NCI-H774 (cell line): ENCODE measurements around the gene BZW1.

Source experiments
- DNase-seq: peaks from one replicate; lab custom pipeline; 2025; lab: John Stamatoyannopoulos, UW

The BZW1 gene

GRCh38 chr2:200811333-200812121, at the start of gene BZW1:
Gene BZW1 (plus strand): TSS chr2:200811910. CDS start chr2:200813218, 1,308 bp downstream.
- peak; percentile 94 for DNase-seq

- no peak for DNase-seq
Measured at GRCh38 chr2:200762127-200762526, 49.6 kb upstream of the BZW1 start.

GRCh38 chr2:200763422-200763821, 48.3 kb upstream of the BZW1 start:
- DNase-seq = no peak

- DNase-seq = no peak
Measured at GRCh38 chr2:200765139-200765951, 46.4 kb upstream of the BZW1 start.

GRCh38 chr2:200765995-200766660, 45.6 kb upstream of the BZW1 start:
- DNase-seq = no peak

GRCh38 chr2:200767111-200767885, 44.4 kb upstream of the BZW1 start:
- DNase-seq = no peak

GRCh38 chr2:200770847-200771246, 40.9 kb upstream of the BZW1 start:
- no peak for DNase-seq

GRCh38 chr2:200772620-200773019, 39.1 kb upstream of the BZW1 start:
- DNase-seq = no peak

- DNase-seq = no peak
Measured at GRCh38 chr2:200773083-200773482, 38.6 kb upstream of the BZW1 start.

- DNase-seq = no peak
Measured at GRCh38 chr2:200774920-200775319, 36.8 kb upstream of the BZW1 start.

- no peak for DNase-seq
Measured at GRCh38 chr2:200777275-200777674, 34.4 kb upstream of the BZW1 start.

- no peak for DNase-seq
Measured at GRCh38 chr2:200778038-200778437, 33.7 kb upstream of the BZW1 start.

GRCh38 chr2:200779214-200779613, 32.5 kb upstream of the BZW1 start:
- no peak for DNase-seq

GRCh38 chr2:200781616-200782015, 30.1 kb upstream of the BZW1 start:
- DNase-seq = no peak

GRCh38 chr2:200782251-200782650, 29.5 kb upstream of the BZW1 start:
- DNase-seq = no peak

- no peak for DNase-seq
Measured at GRCh38 chr2:200784215-200784614, 27.5 kb upstream of the BZW1 start.

GRCh38 chr2:200786423-200786822, 25.3 kb upstream of the BZW1 start:
- peak; percentile 83 for DNase-seq

- peak; percentile 83 for DNase-seq
Measured at GRCh38 chr2:200786826-200787225, 24.9 kb upstream of the BZW1 start.

- DNase-seq = no peak
Measured at GRCh38 chr2:200787351-200788120, 24.2 kb upstream of the BZW1 start.

- DNase-seq = no peak
Measured at GRCh38 chr2:200788121-200788718, 23.5 kb upstream of the BZW1 start.

- no peak for DNase-seq
Measured at GRCh38 chr2:200790185-200790584, 21.5 kb upstream of the BZW1 start.
